GM12878 (cell line): ENCODE results near the gene CTNNA3. TPM values are rescaled to one million over a fixed set of nuclear protein-coding genes. Genes with fewer than 3 reads are reported as not detected.

Experiments used
- ATAC-seq: fragments of 200-7000 bp; cut with Tn5 transposase; 3 replicates; pipeline ENCODE4 v1.9.1; 2020; ENCODE audit warnings: mild to moderate bottlenecking, moderate library complexity
- BruUV-seq: library from RNA; stranded (reverse); fragments of 400-500 nt; replicated peaks from 2 replicates; lab custom pipeline; 2021; lab: Mats Ljungman, UMichigan
- CTCF ChIA-PET: fragments of 300-600 bp; sonication (Branson Sonifier 250); formaldehyde crosslinking; extraction: SDS; loops from one replicate; lab custom pipeline; 2021; ENCODE audit warnings: inconsistent platforms; lab: Yijun Ruan, JAX
- POLR2A ChIA-PET: fragments of 350-600 bp; formaldehyde crosslinking; extraction: SDS; loops from one replicate; lab custom pipeline; 2021; ENCODE audit warnings: inconsistent platforms; lab: Charles Lee
- RAD21 ChIA-PET: fragments of 300-600 bp; sonication (Branson Sonifier 250); formaldehyde crosslinking; loops from one replicate; lab custom pipeline; 2023; ENCODE audit warnings: antibody characterized with exemption; ENCODE audit not compliant: unreplicated experiment; lab: Charles Lee
- SMC1A ChIA-PET: fragments of 300-600 bp; sonication (Branson Sonifier 250); formaldehyde crosslinking; loops from one replicate; lab custom pipeline; 2023; ENCODE audit not compliant: unreplicated experiment, uncharacterized antibody; lab: Charles Lee
- DNase-seq: peaks from one replicate; pipeline ENCODE4 v3.0.0-alpha.2; 2011; ENCODE audit warnings: low read depth, low spot score
- FAIRE-seq: peaks from 3 replicates; lab custom pipeline; 2011; peaks lifted over from hg19 to GRCh38; lab: Jason Lieb, UNC
- H2AFZ ChIP-seq: 2 replicates; pipeline ENCODE4 v1.6.0; 2011; ENCODE audit warnings: low read depth, low read length, control low read depth; ENCODE audit not compliant: control insufficient read depth
- H3K27ac ChIP-seq: 2 replicates; pipeline ENCODE4 v1.5.1; 2011; ENCODE audit warnings: control low read depth; ENCODE audit not compliant: control insufficient read depth, insufficient read depth
- H3K27me3 ChIP-seq, 2 experiments: replicated peaks in 1 of 2; 2 replicates each; pipeline versions ENCODE4 v1.6.0 to v1.6.1; 2011; ENCODE audit warnings: low read length in 1 of 2; ENCODE audit not compliant: control insufficient read depth in 2 of 2, insufficient read depth in 2 of 2
- H3K36me3 ChIP-seq, 2 experiments: 2 replicates each; pipeline ENCODE4 v1.5.1; 2011; ENCODE audit warnings: low read length in 1 of 2; ENCODE audit not compliant: control insufficient read depth in 2 of 2, insufficient read depth in 2 of 2
- H3K4me1 ChIP-seq: 2 replicates; pipeline ENCODE4 v1.6.1; 2011; ENCODE audit warnings: mild to moderate bottlenecking, low read length, moderate library complexity, mixed read lengths; ENCODE audit not compliant: control insufficient read depth, insufficient read depth
- H3K4me2 ChIP-seq: 2 replicates; pipeline ENCODE4 v1.6.0; 2011; ENCODE audit warnings: control low read depth; ENCODE audit not compliant: control insufficient read depth, insufficient read depth
- H3K4me3 ChIP-seq: fragments of 200-600 bp; sonication (generic); 2 replicates; pipeline ENCODE4 v1.5.1; 2016
- H3K79me2 ChIP-seq: 2 replicates; pipeline ENCODE4 v1.6.0; 2011; ENCODE audit warnings: low read length; ENCODE audit not compliant: control insufficient read depth, insufficient read depth
- H3K9ac ChIP-seq: 2 replicates; pipeline ENCODE4 v1.8.0; 2011; ENCODE audit warnings: low read length, control low read depth, mixed read lengths; ENCODE audit not compliant: control insufficient read depth, insufficient read depth
- H3K9me3 ChIP-seq: replicated peaks from 3 replicates; pipeline ENCODE4 v1.5.1; 2011; ENCODE audit warnings: mild to moderate bottlenecking, low read length; ENCODE audit not compliant: control insufficient read depth, insufficient read depth
- H4K20me1 ChIP-seq: 2 replicates; pipeline ENCODE4 v1.6.0; 2011; ENCODE audit not compliant: control insufficient read depth, insufficient read depth
- E4F1 ChIP-seq: fragments of 450-650 bp; IDR thresholded peaks from 2 replicates; pipeline ENCODE4 v1.6.1; 2018; ENCODE audit warnings: borderline replicate concordance, mild to moderate bottlenecking; ENCODE audit not compliant: partially characterized antibody
- JUNB ChIP-seq: IDR thresholded peaks from 2 replicates; pipeline ENCODE4 v1.6.1; 2016; ENCODE audit warnings: antibody characterized with exemption, mild to moderate bottlenecking
- MEF2B ChIP-seq: fragments of 450-650 bp; IDR thresholded peaks from 2 replicates; pipeline ENCODE4 v1.6.1; 2018; ENCODE audit warnings: mild to moderate bottlenecking, moderate library complexity; ENCODE audit not compliant: partially characterized antibody, poor library complexity, severe bottlenecking
- MLLT1 ChIP-seq: fragments of 450-650 bp; IDR thresholded peaks from 2 replicates; pipeline ENCODE4 v1.6.1; 2016; ENCODE audit warnings: mild to moderate bottlenecking
- MTA2 ChIP-seq: fragments of 450-650 bp; IDR thresholded peaks from 2 replicates; pipeline ENCODE4 v1.6.1; 2016; ENCODE audit warnings: low read depth, mild to moderate bottlenecking, moderate library complexity
- NR2C1 ChIP-seq: fragments of 450-650 bp; IDR thresholded peaks from 2 replicates; pipeline ENCODE4 v1.6.1; 2017; ENCODE audit warnings: antibody characterized with exemption, mild to moderate bottlenecking, moderate library complexity
- PBX3 ChIP-seq: IDR thresholded peaks from 2 replicates; pipeline ENCODE4 v1.6.1; 2011; ENCODE audit warnings: mild to moderate bottlenecking, low read depth, low read length, moderate library complexity; ENCODE audit not compliant: insufficient replicate concordance
- REST ChIP-seq: IDR thresholded peaks from 2 replicates; pipeline ENCODE4 v1.6.1; 2012; ENCODE audit warnings: mild to moderate bottlenecking, low read depth, low read length
- TAF1 ChIP-seq: IDR thresholded peaks from 2 replicates; pipeline ENCODE4 v1.6.1; 2011; ENCODE audit warnings: mild to moderate bottlenecking, low read depth, low read length, borderline replicate concordance
- ZNF24 ChIP-seq: fragments of 450-650 bp; IDR thresholded peaks from 2 replicates; pipeline ENCODE4 v1.6.1; 2017; ENCODE audit warnings: antibody characterized with exemption, mild to moderate bottlenecking
- ZNF384 ChIP-seq: IDR thresholded peaks from 2 replicates; pipeline ENCODE4 v1.6.1; 2012; ENCODE audit warnings: low read depth, mild to moderate bottlenecking, low read length, improper control_type of control experiment, borderline replicate concordance
- ZSCAN29 ChIP-seq: fragments of 450-650 bp; IDR thresholded peaks from 2 replicates; pipeline ENCODE4 v1.6.1; 2017; ENCODE audit warnings: mild to moderate bottlenecking, moderate library complexity
- WGBS: methylation state at CpG from one replicate; pipeline ENCODE4 v1.1.6; 2016; ENCODE audit warnings: low lambda C conversion rate; ENCODE audit not compliant: insufficient replicate concordance, insufficient coverage; ENCODE audit errors: missing lambda C conversion rate; 5-methylcytosine and 5-hydroxymethylcytosine counted together
- in situ Hi-C: fragments of 300-500 bp; cut with MboI; formaldehyde crosslinking; loops from 9 replicates; pipeline ENCODE4 v1.14.3; 2018; ENCODE audit warnings: mixed read lengths
- intact Hi-C: fragments of 100-400 bp; cut with micrococcal nuclease; formaldehyde crosslinking; loops from one replicate; pipeline ENCODE4 v1.14.2; 2022; ENCODE audit not compliant: unreplicated experiment
- polyA plus RNA-seq, 11 experiments: library from polyadenylated mRNA; depleted of rRNA in 4 of 11; unstranded in 6 of 11; stranded (reverse) in 5 of 11; fragments of >200 nt; fragmentation: Nextera tagmentation in 4 of 11; fragmentation: Illumina TruSeq in 1 of 11; extraction: Ambion mirVana in 4 of 11; extraction: Trizol in 1 of 11; gene quantifications; 1 replicate in 1 of 11; 2 replicates in 10 of 11; pipeline versions ENCODE4 v1.2.1 to v1.2.3, GENCODE V29; 2011 to 2016; ENCODE audit warnings: inconsistent platforms in 2 of 11, missing spikeins in 2 of 11, low read depth in 1 of 11
- total RNA-seq, 4 experiments: library from RNA; depleted of rRNA in 3 of 4; stranded (reverse); fragments of >200 nt in 3 of 4; fragmentation: Illumina TruSeq in 1 of 4; extraction: Trizol in 1 of 4; gene quantifications; 2 replicates each; pipeline versions ENCODE4 v1.2.1 to v1.2.3, GENCODE V29; 2013 to 2021

Gene CTNNA3
- total and polyA plus RNA-seq, 10 of the 15 experiments (the other 5 are each of a cell fraction or from before 2014, with no cell fraction given): under 0.01 to 4.5 (median 0.22) TPM; not detected in 2

GRCh38 chr10:67733511-67733910 is 37.5 kb upstream of the CTNNA3 start:
- Histone ChIP-seq H3K27me3 (no peaks in the 10 kb centered on the region; a peak in 1 of 4 replicates), H3K27ac (no peak overlapping the region), H3K36me3 (no peaks in the 10 kb centered on the region), H4K20me1 (no peaks in the 10 kb centered on the region), H3K4me1 (no peaks in the 10 kb centered on the region), H2AFZ (no peak overlapping the region), H3K9me3 (no peaks in the 10 kb centered on the region), H3K9ac (no peak overlapping the region), H3K4me2 (no peak overlapping the region), H3K79me2 (no peaks in the 10 kb centered on the region), H3K4me3 (no peak overlapping the region)
- BruUV-seq: no TSS peak
- no peak for DNase-seq
- ChIA-PET SMC1A (interaction anchor here (0.8 to 0.9 kb wide), 2 partner anchors 11 to 211 kb away, joined by 3 to 4 read pairs; no protein-coding TSS in a partner anchor), CTCF (interaction anchor here (0.8 to 1.5 kb wide), 2 partner anchors 11 to 36 kb away, joined by 3 to 11 read pairs; no protein-coding TSS in a partner anchor), POLR2A (no interaction called here), RAD21 (no interaction called here)
- intact Hi-C loops: no loop called here
- 94% methylated on average over 1 of the region's 1 CpG for WGBS
- ATAC-seq: no peak
- in situ Hi-C loops: no loop called here
- no peak for FAIRE-seq
- TF ChIP-seq MEF2B: no peak
- TF ChIP-seq NR2C1: no peak
- TF ChIP-seq ZNF384: no peak
- TF ChIP-seq PBX3: no peak
- TF ChIP-seq ZNF24: no peak
- TF ChIP-seq TAF1: no peak
- TF ChIP-seq JUNB: no peak
- TF ChIP-seq REST: no peak
- no peak for TF ChIP-seq MLLT1
- no peak for TF ChIP-seq ZSCAN29
- no peak for TF ChIP-seq MTA2
- TF ChIP-seq E4F1: no peak
